GM18861 (cell line): ENCODE measurements around the gene SLC25A42.

Source experiments
- ATAC-seq: cut with Tn5 transposase; IDR thresholded peaks from one replicate; pipeline ENCODE4 v1.9.1; 2021; ENCODE audit not compliant: unreplicated experiment

The SLC25A42 gene

DNA sequence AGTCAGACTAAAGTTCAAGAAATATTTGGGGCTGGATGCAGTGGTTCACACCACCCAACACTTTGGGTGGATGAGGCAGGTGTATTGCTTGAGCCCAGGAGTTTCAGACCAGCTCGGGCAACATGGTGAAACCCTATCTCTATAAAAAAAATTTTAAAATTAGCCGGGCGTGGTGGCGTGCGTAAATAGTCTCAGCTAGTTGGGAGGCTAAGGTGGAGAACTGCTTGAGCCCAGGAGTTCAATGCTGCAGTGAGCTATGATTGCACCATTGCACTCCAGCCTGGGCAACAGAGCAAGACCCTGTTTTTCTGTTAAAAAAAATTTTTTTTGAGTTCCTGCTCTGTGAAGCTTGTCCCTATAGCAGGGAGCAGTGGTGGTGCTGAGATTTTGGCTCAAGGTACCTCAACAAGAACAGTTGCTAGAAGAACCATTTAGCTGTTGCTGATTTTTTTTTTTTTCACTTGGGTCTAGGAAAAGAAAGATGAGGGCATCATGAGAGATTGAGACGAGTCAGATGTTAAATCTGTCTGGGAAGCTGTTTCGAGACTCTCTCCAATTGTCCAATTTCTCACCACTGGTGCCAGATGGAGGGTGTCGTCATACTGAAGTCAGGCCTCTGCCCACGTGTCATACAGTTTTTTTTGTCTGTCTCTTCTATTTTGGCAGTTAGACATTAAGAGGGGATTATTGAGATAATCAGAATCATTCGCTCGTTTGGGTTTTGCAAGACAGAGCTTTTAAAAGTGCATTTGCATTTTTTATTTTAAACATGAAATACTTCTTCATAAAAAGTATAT lies 3.7 kb downstream of the SLC25A42 start:
- ATAC-seq = no peak

DNA sequence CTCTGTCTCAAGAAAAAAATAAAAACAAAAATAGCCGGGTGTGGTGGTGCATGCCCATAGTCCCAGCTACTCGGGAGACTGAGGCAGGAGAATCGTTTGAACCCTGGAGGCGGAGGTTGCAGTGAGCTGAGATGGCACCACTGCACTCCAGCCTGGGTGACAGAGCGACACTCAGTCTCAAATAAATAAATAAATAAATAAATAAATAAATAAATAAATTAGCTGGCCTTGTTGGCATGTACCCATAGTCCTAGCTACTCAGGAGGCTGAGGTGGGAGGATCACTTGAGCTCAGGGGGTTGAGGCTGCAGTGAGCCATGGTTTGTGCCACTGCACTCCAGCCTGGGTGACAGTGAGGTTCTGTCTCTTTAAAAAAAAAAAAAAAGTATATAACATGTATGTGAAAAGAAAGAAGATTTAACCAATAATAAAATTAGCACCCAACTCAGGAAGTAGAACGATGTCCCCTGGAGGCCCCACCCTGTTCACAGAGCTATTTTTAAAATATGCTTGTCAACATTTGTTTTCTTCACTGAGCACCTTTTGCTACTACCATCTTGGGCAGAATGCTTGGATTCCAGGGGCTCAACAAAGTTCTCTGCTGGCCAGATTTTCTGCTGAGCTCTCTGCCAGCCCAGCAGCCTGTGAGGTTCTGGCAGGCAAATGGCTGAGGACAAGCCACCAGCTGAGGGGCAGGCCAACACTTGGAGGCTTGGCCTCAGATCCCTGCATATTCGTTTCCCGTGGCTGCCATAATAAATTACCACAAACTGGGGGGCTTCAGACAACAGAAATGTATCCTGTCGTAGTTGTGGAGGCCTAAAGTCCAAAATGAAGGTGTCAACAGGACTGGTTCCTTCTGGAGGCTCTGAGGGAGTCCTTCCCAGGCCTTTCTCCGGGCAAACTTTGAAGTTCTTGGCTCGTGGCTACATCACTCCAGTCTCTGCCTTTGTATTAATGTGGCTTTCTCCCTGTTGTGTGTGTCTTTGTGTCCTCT lies 5.2 kb downstream of the SLC25A42 start:
- no peak for ATAC-seq

DNA sequence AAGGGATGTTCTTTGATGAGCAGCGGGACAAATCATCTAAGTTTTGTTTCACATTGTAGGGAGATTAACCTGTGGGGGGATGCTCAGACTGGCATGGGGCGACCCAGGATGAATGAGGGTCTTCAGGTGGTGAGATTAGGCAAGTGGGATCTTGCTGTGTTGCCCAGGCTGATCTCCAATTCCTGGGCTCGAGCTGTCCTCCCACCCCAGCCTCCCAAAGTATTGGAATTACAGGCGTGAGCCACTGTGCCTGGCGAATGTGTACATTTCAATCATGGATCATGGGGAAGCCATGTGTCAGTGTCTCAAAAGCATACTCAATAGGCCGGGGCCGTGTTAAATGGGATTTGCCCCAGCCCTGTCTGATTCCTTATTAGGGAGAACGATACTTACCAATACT lies 8.1 kb downstream of the SLC25A42 start:
- no peak for ATAC-seq

DNA sequence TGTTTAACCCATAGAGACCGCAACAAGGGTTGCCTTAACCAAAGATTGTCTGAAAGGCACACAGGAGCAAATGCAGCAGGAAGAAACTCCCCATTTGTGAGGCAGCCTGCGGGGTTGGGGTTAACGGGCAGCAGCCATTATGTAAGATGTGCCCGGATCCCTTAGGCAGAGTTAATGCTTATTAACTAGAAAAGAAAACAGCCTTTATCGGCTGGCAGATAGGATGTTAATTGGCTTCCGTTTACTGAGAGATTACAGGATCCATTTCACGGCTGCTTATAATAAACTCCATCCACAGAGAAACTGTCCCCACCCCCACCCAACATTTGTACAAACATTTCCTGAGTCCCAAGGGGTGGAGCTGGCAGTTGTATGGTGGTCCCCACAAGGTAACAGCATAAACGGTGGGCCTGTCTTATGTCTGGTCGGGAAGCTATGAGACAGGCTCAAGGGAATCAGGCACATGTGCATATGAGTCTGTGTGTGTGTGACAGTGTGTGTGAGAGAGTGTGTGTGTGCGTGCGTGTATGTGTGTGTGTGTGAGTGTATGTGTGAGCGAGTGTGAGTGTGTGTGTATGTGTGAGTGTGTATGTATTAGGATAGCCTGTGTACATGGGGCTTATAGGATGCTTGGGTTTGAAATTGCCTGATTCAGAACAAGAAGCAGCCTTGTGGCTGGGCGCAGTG lies 10.5 kb downstream of the SLC25A42 start:
- ATAC-seq = no peak

DNA sequence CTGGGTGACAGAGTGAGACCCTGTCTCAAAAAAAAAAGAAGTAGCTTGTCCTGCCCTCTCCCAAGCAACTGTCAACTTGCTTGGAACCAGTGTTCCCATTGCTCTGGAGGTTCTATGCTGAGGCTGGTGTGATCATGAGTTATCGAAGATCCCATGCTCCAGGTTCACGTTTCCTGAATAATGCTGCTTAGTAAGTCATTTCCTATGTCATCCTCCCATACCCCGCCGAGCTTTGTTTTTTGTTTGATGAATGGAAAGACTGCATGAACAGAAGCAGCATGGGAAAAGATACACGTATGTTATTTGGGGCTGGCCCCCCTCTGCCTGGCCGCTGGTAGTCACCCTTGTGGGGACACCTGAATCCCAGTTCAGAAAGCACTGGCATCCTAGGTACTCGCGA lies 11.3 kb downstream of the SLC25A42 start:
- ATAC-seq = no peak

DNA sequence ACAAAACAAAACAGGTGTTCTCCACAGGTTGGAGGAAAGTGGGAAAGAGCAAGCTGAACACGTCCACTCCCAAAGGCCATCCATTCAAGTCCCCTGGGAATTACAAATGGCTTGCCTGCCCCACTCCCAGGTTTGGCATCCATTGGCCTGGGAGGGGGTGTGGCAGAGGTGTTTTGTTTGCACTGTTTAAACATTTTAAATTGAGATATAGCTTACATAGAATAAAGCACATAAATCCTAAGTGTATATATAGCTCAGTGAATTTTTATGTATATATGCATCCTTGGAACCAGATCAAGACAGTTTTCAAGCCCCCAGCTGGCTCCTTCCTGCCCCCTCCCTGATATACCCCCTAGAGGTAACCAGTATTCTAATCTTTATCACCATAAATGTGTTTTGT lies 12.7 kb downstream of the SLC25A42 start:
- no peak for ATAC-seq

DNA sequence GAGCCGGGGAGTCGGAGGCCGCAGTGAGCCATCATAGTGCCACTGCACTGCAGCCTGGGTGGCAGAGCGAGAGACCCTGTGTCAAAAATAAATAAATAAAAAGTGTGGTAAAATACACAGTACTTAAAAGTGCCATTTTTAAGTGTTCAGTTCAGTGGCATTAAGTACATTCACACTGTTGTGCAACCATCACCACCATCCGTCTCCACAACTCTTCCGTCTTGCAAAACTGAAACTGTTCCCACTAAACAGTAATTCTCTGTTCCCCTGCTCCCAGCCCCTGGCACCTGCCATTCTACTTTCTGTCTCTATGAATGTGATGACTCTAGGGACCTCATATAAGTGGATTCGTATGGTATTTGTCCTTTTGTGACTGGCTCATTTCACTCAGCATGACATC lies 13.3 kb downstream of the SLC25A42 start:
- no peak for ATAC-seq

DNA sequence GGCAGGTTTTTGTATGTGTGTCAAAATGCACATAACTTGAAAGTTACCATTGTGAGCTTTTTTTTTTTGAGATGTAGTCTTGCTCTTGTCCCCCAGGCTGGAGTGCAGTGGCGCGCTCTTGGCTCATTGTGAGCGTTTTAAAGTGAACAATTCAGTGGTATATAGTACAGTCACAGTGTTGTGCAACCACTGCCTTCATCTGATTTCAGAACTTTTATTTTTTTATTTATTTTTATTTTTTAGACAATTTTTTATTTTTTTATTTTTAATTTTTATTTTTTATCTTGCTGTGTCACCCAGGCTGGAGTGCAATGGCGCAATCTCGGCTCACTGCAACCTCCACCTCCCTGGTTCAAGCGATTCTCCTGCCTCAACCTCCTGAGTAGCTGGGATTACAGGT lies 15.0 kb downstream of the SLC25A42 start:
- no peak for ATAC-seq

DNA sequence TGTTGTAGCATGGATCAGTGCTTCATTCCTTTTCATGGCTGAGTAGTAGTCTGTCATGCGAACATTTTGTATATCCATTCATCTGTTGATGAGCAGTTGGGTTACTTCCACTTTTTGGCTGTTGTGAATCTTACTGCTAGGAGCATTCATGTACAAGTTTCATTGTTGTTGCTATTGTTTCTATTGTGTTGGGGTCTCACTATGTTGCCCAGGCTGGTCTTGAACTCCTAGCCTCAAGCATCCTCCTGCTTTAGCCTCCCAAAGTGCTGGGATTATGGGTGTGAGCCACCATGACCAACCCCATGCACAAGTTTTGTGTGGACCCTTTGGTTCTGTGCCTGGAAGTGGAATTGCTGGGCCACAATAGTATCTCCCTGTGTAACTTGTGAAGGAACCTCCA lies 15.8 kb downstream of the SLC25A42 start:
- ATAC-seq = no peak

DNA sequence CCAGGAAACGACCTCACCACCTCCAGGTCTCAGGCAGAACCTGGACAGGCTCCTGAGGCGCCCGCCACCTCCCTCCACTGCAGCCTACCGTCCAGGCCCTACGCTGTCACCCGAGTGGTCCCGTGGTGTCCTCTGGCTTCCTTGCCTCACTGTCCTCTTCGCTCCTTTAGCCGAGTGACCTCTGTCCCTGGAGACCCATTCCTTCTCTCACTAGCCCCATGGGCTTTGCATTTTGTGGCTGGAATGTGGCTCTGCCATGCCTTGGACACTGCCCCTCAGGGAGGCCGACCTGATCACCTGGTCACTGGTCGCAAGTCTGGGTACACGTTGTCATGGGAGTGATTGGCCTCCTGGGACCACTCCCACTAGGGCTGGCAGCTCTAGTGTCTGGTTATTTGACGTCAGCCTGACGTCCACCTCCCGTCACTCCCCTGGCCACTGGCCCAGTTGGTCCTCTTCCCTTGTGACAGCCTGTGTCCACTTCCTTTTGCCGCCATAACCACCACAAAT lies 17.9 kb downstream of the SLC25A42 start:
- ATAC-seq = no peak

DNA sequence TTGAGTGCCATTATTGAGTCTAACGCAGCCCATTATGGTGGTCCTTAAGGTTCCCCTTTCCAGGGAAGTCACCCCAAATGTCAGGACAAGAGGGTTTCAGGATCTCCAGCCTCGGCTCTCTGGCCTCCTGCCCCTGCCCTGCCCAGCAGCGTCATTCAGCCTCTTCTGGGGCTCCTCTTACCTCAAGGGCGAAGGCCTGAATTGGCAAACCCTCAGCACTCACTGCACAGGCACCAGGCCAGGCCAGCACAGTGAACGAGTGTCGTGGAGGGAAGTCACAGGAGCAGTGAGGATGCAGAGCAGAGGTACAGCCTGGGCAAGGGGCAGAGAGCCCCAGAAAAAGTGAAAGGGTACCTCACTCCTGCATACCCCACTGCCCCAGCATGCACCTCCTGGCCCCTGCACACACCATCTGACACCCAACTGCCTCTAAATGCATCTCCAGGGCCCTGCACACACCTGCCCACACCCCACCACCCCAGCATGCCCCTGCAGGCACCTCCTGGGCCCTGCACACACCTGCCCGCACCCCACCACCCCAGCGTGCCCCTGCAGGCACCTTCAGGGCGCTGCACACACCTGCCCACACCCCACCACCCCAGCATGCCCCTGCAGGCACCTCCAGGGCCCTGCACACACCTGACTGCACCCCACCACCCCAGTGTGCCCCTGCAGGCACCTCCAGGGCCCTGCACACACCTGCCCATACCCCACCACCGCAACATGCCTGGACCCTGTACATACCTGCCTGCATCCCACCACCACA lies 19.8 kb downstream of the SLC25A42 start:
- ATAC-seq = no peak

DNA sequence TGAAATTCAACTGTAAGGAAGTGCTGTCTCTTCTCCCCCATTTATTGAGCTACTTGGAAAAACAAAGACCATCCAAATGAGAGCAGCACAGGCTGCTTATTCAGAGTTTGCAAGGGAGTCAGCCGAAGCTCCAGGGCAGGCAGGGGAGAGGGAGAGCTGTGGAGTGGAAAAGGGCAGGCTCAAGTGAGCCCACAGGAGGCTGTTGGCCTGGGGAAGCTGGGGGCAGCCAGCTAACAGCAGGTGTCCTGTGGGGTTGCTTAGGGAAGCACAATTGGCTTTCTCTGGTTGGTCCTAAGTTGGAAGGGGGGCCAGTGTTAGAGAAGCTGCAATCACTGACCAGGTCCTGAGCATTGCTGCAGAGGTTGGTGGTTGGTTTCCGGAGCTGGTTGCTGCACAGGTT lies 23.9 kb downstream of the SLC25A42 start:
- no peak for ATAC-seq

DNA sequence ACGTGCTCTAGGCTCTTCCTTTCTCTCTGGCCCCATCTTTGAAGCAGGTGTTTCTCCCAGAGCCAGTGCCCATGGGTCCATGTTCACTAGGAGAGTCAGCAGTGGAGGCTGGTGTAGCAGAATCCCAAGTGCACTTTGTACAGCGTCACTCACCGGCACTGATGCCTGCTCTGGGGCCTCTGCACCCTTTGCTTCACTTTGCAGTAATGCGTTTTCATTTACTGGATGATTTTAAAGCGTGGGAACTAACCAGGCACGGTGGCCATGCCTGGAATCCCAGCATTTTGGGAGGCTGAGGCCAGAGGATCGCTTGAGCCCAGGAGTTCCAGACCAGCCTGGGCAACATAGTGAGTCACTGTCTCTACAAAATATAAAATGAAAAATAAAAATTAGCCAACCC lies 30.7 kb downstream of the SLC25A42 start:
- no peak for ATAC-seq

DNA sequence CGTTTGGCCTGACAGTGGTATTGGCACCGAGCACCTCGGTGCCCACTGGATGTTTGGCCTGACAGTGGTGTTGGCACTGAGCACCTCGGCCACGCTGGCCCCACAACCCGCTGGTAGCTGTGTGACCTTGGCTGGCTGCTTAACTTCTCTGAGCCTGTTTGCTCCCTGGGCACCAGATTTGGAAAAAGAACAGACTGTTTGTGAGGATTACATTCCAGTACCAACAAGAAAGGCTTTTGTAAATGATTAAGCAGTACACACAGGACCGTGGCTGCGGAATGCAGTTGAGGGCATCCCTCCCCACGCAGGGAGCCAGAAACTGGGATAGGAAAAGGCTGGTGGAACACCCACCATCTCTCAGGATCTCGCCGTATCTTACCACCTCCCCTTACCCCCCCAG lies 31.9 kb downstream of the SLC25A42 start:
- ATAC-seq = no peak

DNA sequence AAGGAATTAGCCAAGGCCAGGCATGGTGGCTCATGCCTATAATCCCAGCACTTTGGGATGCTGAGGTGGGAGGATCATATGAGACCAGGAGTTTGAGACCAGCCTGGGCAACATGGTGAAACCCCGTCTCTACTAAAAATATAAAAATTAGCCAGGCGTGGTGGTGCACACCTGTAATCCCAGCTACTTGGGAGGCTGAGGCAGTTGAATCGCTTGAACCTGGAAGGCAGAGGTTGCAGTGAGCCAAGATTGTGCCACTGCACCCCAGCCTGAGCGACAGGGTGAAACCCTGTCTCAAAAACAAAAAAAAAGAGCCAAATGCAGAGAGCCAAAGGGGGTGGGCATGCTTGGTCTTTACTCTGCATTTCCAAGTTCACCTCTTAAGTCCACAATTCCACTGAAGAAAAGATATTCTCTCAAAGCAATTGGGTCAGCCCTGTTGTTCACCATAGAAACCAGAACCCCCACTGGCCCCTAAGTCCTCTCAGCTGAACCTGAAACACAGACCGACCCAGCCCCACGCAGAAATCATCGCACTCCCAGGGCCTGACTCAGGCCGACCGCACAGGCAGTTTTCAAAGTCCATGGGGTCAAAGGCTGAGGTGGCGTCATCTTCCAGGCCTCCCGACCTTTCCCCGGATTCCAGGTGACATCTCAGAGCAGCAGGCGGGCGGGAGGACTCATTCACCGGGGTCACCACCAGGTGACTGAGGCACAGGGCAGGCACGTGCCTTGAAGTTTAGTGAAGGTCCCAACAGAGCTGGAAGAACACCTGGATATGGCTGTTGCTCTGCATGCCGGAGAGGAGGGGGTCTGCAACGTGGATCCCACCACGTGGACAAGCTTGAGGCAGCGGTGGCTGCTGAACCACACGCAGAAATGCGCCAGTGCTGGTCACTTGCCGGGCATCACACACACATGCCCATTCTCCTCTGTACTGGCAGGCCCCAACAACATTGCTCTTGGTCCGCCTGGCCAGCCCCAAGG lies 33.1 kb downstream of the SLC25A42 start:
- no peak for ATAC-seq

DNA sequence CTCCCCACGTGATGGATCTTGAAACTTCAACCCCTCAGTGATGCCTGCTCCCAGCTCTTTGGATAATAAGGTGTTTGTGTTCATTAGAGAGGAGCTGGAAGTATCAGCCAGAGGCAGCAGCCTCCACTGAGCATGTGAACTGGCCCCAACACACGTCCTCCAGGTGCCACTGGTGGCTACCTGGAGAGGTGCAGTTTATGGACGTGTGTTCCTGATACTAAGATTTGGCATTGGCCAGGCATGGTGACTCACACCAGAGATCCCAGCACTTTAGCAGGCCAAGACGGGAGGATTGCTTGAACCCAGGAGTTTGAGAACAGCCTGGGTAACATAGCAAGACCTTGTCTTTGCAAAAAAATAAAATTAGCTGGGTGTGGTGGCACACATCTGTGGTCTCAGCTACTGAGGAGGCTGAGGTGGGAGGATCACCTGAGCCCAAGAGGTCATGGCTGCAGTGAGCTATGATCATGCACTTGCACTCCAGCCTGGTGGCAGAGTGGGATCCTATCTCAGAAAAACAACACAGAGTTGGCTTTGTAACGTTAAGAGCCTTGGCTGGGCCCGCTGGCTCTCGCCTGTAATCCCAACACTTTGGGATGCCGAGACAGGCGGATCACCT lies 34.4 kb downstream of the SLC25A42 start:
- ATAC-seq = no peak

DNA sequence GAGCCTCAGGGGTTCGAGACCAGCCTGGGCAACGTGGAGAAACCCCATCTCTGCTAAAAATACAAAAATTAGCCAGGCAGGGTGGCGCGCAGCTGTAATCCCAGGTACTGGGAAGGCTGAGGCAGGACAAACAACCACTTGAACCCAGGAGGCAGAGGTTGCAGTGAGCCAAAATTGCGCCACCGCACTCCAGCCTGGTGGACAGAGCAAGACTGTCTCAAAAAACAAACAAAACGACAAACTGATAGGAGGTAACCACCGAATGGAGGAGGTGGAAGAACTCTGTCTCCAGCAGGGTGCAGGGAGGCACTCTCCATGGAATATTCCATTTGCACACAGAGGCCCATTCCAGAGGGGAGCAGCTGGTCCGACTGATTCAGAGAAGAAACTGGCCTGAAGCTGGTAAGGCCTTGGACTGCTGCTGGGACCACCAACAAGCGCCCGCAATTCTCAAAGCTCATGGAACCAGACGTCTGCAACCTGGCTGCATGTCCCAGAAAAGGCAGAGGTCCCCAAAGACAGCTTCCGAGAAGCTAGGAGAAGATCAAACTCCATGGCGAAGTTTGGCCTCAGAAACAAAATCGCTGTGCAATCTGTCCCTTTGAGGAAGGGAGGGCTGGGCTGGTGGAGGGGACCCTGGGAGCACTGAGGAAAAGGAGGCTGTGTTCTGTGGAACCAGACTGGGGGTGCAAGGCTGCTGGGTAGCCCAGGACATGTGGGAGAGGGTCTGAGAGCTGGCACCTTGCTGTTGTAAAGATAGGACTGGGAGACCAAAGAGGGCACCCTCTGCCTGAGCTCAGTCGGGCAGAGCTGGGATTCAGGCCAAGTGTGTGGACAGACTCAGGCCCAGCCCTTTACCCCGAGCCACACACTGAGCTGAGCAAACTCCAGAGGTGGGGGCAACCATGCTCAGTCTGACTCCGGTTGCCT lies 35.2 kb downstream of the SLC25A42 start:
- no peak for ATAC-seq

DNA sequence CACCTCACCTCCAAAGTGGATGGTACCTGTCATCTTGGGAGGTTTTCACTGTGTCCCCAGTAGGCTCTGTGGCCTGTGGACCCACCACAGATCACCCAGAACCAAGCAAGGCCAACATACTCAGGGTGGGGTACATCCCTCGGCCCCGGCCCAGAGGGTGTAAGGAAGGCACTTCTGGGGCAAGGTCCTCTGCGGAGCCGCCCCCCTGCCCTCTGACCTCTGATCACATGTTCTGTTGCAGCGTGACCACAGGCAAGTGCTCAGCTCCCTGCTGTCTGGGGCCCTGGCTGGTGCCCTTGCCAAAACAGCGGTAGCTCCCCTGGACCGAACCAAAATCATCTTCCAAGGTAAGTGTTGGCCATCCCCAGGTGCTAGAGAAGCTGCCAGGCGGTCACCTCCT lies 37.7 kb downstream of the SLC25A42 start:
- no peak for ATAC-seq
